Measurements from ENCODE around the gene CELSR1.

DNA sequence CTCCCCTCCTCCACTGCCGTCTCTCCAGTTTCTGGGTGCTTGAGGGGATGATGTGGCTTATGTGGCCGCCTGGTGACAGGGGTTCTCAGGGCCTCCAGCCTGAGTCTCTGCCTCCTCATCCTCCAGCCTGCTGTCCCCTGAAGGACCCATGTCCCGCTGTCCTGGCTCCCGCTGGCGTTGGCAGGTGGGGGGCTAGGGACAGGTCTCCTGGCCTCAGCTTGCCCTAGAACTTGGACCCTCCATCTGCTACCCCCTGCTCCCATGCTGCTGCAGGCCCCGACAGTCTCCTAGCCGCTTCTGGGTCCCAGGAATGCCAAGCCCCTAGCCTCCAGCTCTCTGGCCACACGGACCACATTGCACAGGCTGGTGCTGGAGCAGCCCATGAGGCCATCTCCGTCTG lies 13.9 kb upstream of the CELSR1 start:
- TF ChIP-seq, protein P1, sequence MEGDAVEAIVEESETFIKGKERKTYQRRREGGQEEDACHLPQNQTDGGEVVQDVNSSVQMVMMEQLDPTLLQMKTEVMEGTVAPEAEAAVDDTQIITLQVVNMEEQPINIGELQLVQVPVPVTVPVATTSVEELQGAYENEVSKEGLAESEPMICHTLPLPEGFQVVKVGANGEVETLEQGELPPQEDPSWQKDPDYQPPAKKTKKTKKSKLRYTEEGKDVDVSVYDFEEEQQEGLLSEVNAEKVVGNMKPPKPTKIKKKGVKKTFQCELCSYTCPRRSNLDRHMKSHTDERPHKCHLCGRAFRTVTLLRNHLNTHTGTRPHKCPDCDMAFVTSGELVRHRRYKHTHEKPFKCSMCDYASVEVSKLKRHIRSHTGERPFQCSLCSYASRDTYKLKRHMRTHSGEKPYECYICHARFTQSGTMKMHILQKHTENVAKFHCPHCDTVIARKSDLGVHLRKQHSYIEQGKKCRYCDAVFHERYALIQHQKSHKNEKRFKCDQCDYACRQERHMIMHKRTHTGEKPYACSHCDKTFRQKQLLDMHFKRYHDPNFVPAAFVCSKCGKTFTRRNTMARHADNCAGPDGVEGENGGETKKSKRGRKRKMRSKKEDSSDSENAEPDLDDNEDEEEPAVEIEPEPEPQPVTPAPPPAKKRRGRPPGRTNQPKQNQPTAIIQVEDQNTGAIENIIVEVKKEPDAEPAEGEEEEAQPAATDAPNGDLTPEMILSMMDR (IDR thresholded peaks at IDR 0.05 in 8 of 11, conservative IDR thresholded peaks at IDR 0.05 in 3 of 11), result no peak
- TF ChIP-seq POLR2AphosphoS5 (IDR thresholded peaks at IDR 0.05), result no peak
- TF ChIP-seq POLR2A (IDR thresholded peaks at IDR 0.05), result no peak

Data from spleen (tissue), 7 donors.